H1 (cell line): ENCODE results near the gene CHI3L1. TPM values are rescaled to one million over a fixed set of nuclear protein-coding genes. Genes with fewer than 3 reads are reported as not detected.
A peak's percentile ranks its signal among the peaks of the same experiment; 100 is the strongest.

ENCODE experiments used
- CTCF ChIA-PET: fragments of 300-600 bp; sonication (Branson Sonifier 250); formaldehyde crosslinking; loops from one replicate; lab custom pipeline; 2021; ENCODE audit not compliant: partially characterized antibody; lab: Charles Lee
- POLR2A ChIA-PET: fragments of 300-600 bp; sonication (Branson Sonifier 250); formaldehyde crosslinking; loops from one replicate; lab custom pipeline; 2021; ENCODE audit warnings: inconsistent platforms; ENCODE audit not compliant: partially characterized antibody; lab: Charles Lee
- DNase-seq, 2 experiments: peaks; one replicate each; pipeline versions ENCODE4 v3.0.0 to v3.0.0-alpha.2; 2010 to 2022; ENCODE audit warnings: low spot score in 2 of 2, low read depth in 1 of 2, mixed read lengths in 1 of 2
- FAIRE-seq: peaks from 2 replicates; lab custom pipeline; 2011; peaks lifted over from hg19 to GRCh38; lab: Jason Lieb, UNC
- H2AFZ ChIP-seq: 2 replicates; pipeline ENCODE4 v1.8.1; 2012; ENCODE audit warnings: low read length, inconsistent platforms
- H2AK5ac ChIP-seq: 2 replicates; pipeline ENCODE4 v1.6.1; 2013; ENCODE audit warnings: low read depth, low read length
- H2BK120ac ChIP-seq: replicated peaks from 2 replicates; pipeline ENCODE3; 2013; ENCODE audit warnings: low read depth, low read length, inconsistent platforms
- H2BK12ac ChIP-seq: 2 replicates; pipeline ENCODE4 v1.6.1; 2013; ENCODE audit warnings: low read depth, low read length
- H2BK15ac ChIP-seq: 2 replicates; pipeline ENCODE4 v1.6.1; 2013; ENCODE audit warnings: low read length
- H2BK20ac ChIP-seq: 2 replicates; pipeline ENCODE4 v1.6.1; 2013; ENCODE audit warnings: low read length
- H2BK5ac ChIP-seq: 2 replicates; pipeline ENCODE4 v1.6.1; 2013; ENCODE audit warnings: low read depth, low read length
- H3K14ac ChIP-seq: 2 replicates; pipeline ENCODE4 v1.6.1; 2013; ENCODE audit warnings: inconsistent platforms; ENCODE audit not compliant: insufficient read length
- H3K18ac ChIP-seq: 2 replicates; pipeline ENCODE4 v1.6.1; 2013; ENCODE audit warnings: low read length; ENCODE audit errors: extremely low read depth
- H3K23ac ChIP-seq: 2 replicates; pipeline ENCODE4 v1.6.1; 2013; ENCODE audit warnings: inconsistent platforms; ENCODE audit not compliant: insufficient read length
- H3K23me2 ChIP-seq: 2 replicates; pipeline ENCODE4 v1.6.1; 2013; ENCODE audit warnings: low read depth, low read length
- H3K27ac ChIP-seq: 2 replicates; pipeline ENCODE4 v1.6.1; 2011; ENCODE audit warnings: low read depth, low read length, inconsistent platforms
- H3K27me3 ChIP-seq, 4 experiments: replicated peaks in 1 of 4; 1 replicate in 1 of 4; 2 replicates in 3 of 4; pipeline versions ENCODE4 v1.6.1 to v1.8.1; 2011 to 2013; ENCODE audit warnings: low read length in 3 of 4, mild to moderate bottlenecking in 3 of 4, inconsistent platforms in 2 of 4, mixed read lengths in 2 of 4, moderate library complexity in 1 of 4; ENCODE audit not compliant: control insufficient read depth in 3 of 4, insufficient read depth in 3 of 4; ENCODE audit errors: extremely low read depth in 1 of 4
- H3K36me3 ChIP-seq, 4 experiments: 2 replicates each; pipeline versions ENCODE4 v1.6.1 to v1.8.1; 2011 to 2013; ENCODE audit warnings: mild to moderate bottlenecking in 4 of 4, low read length in 3 of 4, moderate library complexity in 2 of 4, control low read depth in 1 of 4, inconsistent platforms in 1 of 4; ENCODE audit not compliant: insufficient read depth in 4 of 4, control insufficient read depth in 2 of 4
- H3K4ac ChIP-seq: replicated peaks from 2 replicates; pipeline ENCODE3; 2013; ENCODE audit warnings: low read length, low read depth, mixed read lengths, inconsistent platforms; ENCODE audit not compliant: insufficient read length
- H3K4me1 ChIP-seq, 4 experiments: replicated peaks in 1 of 4; 1 replicate in 1 of 4; 2 replicates in 3 of 4; pipeline versions ENCODE4 v1.6.1 to v1.8.1; 2011 to 2013; ENCODE audit warnings: low read length in 3 of 4, inconsistent platforms in 2 of 4, mixed read lengths in 1 of 4; ENCODE audit not compliant: insufficient read depth in 4 of 4, control insufficient read depth in 3 of 4
- H3K4me2 ChIP-seq, 2 experiments: 2 replicates each; pipeline versions ENCODE4 v1.6.1 to v1.8.1; 2011 to 2013; ENCODE audit warnings: low read depth in 2 of 2, low read length in 2 of 2, control low read depth in 1 of 2, inconsistent platforms in 1 of 2, mild to moderate bottlenecking in 1 of 2; ENCODE audit not compliant: insufficient read depth in 1 of 2
- H3K4me3 ChIP-seq, 4 experiments: fragments of 200-600, 300-600 bp in 1 of 4; sonication (generic), shearing (Covaris generic), sonication (Bioruptor Twin) in 1 of 4; 2 replicates each; pipeline versions ENCODE4 v1.5.1 to v1.8.1; 2011 to 2016; ENCODE audit warnings: low read length in 4 of 4, low read depth in 3 of 4, control low read depth in 2 of 4, inconsistent platforms in 2 of 4, mild to moderate bottlenecking in 2 of 4, mixed read lengths in 1 of 4, moderate library complexity in 1 of 4; ENCODE audit not compliant: insufficient read depth in 2 of 4; ENCODE audit errors: extremely low read depth in 1 of 4
- H3K56ac ChIP-seq: replicated peaks from 2 replicates; pipeline ENCODE3; 2013; ENCODE audit warnings: low read depth, mild to moderate bottlenecking, mixed read lengths, low read length, inconsistent platforms; ENCODE audit not compliant: insufficient read length
- H3K79me1 ChIP-seq: 2 replicates; pipeline ENCODE4 v1.6.1; 2013; ENCODE audit warnings: low read depth, low read length, control low read depth
- H3K79me2 ChIP-seq, 2 experiments: 2 replicates each; pipeline versions ENCODE4 v1.6.1 to v1.8.1; 2012 to 2013; ENCODE audit warnings: low read length in 2 of 2, mild to moderate bottlenecking in 2 of 2, inconsistent platforms in 1 of 2; ENCODE audit not compliant: insufficient read depth in 2 of 2, control insufficient read depth in 1 of 2
- H3K9ac ChIP-seq, 4 experiments: replicated peaks in 1 of 4; 1 replicate in 1 of 4; 2 replicates in 3 of 4; pipeline versions ENCODE4 v1.6.1 to v1.8.1; 2011 to 2013; ENCODE audit warnings: low read depth in 3 of 4, low read length in 3 of 4, control low read depth in 2 of 4, mild to moderate bottlenecking in 2 of 4, moderate library complexity in 2 of 4, inconsistent platforms in 1 of 4; ENCODE audit errors: extremely low read depth in 1 of 4
- H3K9me3 ChIP-seq, 2 experiments: 2 replicates each; pipeline versions ENCODE4 v1.6.1 to v1.8.1; 2012 to 2013; ENCODE audit warnings: mild to moderate bottlenecking in 2 of 2, moderate library complexity in 2 of 2, control low read depth in 1 of 2, inconsistent platforms in 1 of 2, low read depth in 1 of 2, low read length in 1 of 2, mixed read lengths in 1 of 2; ENCODE audit not compliant: insufficient read depth in 2 of 2
- H4K20me1 ChIP-seq, 2 experiments: replicated peaks in 1 of 2; 2 replicates each; pipeline versions ENCODE3 to v1.8.1; 2011 to 2013; ENCODE audit warnings: inconsistent platforms in 2 of 2, low read length in 2 of 2, mild to moderate bottlenecking in 1 of 2; ENCODE audit not compliant: insufficient read depth in 2 of 2, control insufficient read depth in 1 of 2
- H4K5ac ChIP-seq: 2 replicates; pipeline ENCODE4 v1.6.1; 2013; ENCODE audit warnings: low read length, low read depth, mixed read lengths, inconsistent platforms; ENCODE audit not compliant: insufficient read length
- H4K8ac ChIP-seq: 2 replicates; pipeline ENCODE4 v1.8.0; 2013; ENCODE audit warnings: mild to moderate bottlenecking, moderate library complexity, low read length, inconsistent platforms; ENCODE audit not compliant: insufficient read depth; ENCODE audit errors: extremely low read depth
- H4K91ac ChIP-seq: replicated peaks from 2 replicates; pipeline ENCODE3; 2013; ENCODE audit warnings: low read length, mixed read lengths, inconsistent platforms; ENCODE audit not compliant: insufficient read length
- EZH2 ChIP-seq: fragments of 200-600 bp; sonication (generic); IDR thresholded peaks from 2 replicates; pipeline ENCODE4 v1.7.1; 2012; ENCODE audit warnings: low read depth, mild to moderate bottlenecking, moderate library complexity, low read length, inconsistent platforms; ENCODE audit not compliant: severe bottlenecking
- JUND ChIP-seq: IDR thresholded peaks from 2 replicates; pipeline ENCODE4 v1.6.1; 2011; ENCODE audit warnings: mild to moderate bottlenecking, improper control_type of control experiment, low read length
- SIX5 ChIP-seq: IDR thresholded peaks from 2 replicates; pipeline ENCODE4 v1.6.1; 2011; ENCODE audit warnings: mild to moderate bottlenecking, low read depth, low read length
- WGBS, 2 experiments: shearing (Covaris generic) in 1 of 2; methylation state at CpG; one replicate each; pipeline versions ENCODE4 v1.1.6 to v1.1.7; 2013 to 2015; ENCODE audit warnings: low lambda C conversion rate in 2 of 2, mixed read lengths in 2 of 2, inconsistent platforms in 1 of 2, low coverage in 1 of 2, missing lambda C conversion rate in 1 of 2; ENCODE audit not compliant: insufficient replicate concordance in 2 of 2, insufficient coverage in 1 of 2, insufficient read length in 1 of 2; ENCODE audit errors: extremely low coverage in 1 of 2, missing lambda C conversion rate in 1 of 2; 5-methylcytosine and 5-hydroxymethylcytosine counted together
- polyA plus RNA-seq, 7 experiments: library from polyadenylated mRNA; depleted of rRNA in 3 of 7; stranded (reverse) in 5 of 7; unstranded in 2 of 7; fragments of >200 nt in 5 of 7; fragments of 200-250 nt in 2 of 7; gene quantifications; 1 replicate in 5 of 7; 2 replicates in 1 of 7; 4 replicates in 1 of 7; pipeline versions ENCODE4 v1.2.1 to v1.2.3, GENCODE V29; 2011 to 2013; ENCODE audit warnings: missing spikeins in 2 of 7, mixed read lengths in 2 of 7
- total RNA-seq: library from RNA; stranded (reverse); fragmentation: NEBNext Ultra II Directional; extraction: Animal tissue kit (Norgen Biotek cat#: 25700); gene quantifications from 2 replicates; pipeline ENCODE4 v1.2.1, GENCODE V29; 2021
- TF ChIP-seq, protein P1 (sequence below), 3 experiments: IDR thresholded peaks; 1 replicate in 2 of 3; 2 replicates in 1 of 3; pipeline versions ENCODE4 v1.5.1 to v1.6.1; 2011; ENCODE audit warnings: low read length in 3 of 3, mild to moderate bottlenecking in 3 of 3, inconsistent platforms in 2 of 3, low read depth in 1 of 3, moderate library complexity in 1 of 3; ENCODE audit not compliant: insufficient read depth in 1 of 3; ENCODE audit errors: control extremely low read depth in 1 of 3

Gene CHI3L1
- total and polyA plus RNA-seq, 2 of the 8 experiments (the other 6 are each of a cell fraction or from before 2014, with no cell fraction given): 1.0 TPM; not detected in 1

- Histone ChIP-seq H2BK20ac (no peak overlapping the region), H3K79me2 (no peaks in the 10 kb centered on the region), H3K9ac (no peak overlapping the region), H3K23ac (no peak overlapping the region), H3K79me1 (no peaks in the 10 kb centered on the region), H3K23me2 (no peaks in the 10 kb centered on the region), H2AFZ (no peak overlapping the region), H2BK12ac (no peak overlapping the region), H3K27ac (no peak overlapping the region), H3K4ac (no peak overlapping the region), H4K8ac (no peak overlapping the region), H3K14ac (no peak overlapping the region), H3K9me3 (no peaks in the 10 kb centered on the region), H3K56ac (no peak overlapping the region), H3K4me1 (peaks cover 0 to 13% (median 7%) of the 10 kb centered on the region in 4 experiments; a peak in 4 of 7 replicates), H2BK5ac (no peak overlapping the region), H2AK5ac (no peak overlapping the region), H3K27me3 (no peaks in the 10 kb centered on the region), H3K4me2 (no peak overlapping the region)
- ChIA-PET POLR2A (interaction anchor here (0.8 kb wide), 1 partner anchor 10 kb away, joined by 3 read pairs; no protein-coding TSS in a partner anchor), CTCF (interaction anchor here (0.8 to 49.1 kb wide), 14 partner anchors 8 to 305 kb away, joined by 3 to 1071 read pairs (median 4); partner anchors contain the start of gene PPFIA4)
- DNase-seq: no peak
- FAIRE-seq: peak; percentile 7
- TF ChIP-seq SIX5: no peak
- TF ChIP-seq EZH2: no peak
- TF ChIP-seq, protein P1, sequence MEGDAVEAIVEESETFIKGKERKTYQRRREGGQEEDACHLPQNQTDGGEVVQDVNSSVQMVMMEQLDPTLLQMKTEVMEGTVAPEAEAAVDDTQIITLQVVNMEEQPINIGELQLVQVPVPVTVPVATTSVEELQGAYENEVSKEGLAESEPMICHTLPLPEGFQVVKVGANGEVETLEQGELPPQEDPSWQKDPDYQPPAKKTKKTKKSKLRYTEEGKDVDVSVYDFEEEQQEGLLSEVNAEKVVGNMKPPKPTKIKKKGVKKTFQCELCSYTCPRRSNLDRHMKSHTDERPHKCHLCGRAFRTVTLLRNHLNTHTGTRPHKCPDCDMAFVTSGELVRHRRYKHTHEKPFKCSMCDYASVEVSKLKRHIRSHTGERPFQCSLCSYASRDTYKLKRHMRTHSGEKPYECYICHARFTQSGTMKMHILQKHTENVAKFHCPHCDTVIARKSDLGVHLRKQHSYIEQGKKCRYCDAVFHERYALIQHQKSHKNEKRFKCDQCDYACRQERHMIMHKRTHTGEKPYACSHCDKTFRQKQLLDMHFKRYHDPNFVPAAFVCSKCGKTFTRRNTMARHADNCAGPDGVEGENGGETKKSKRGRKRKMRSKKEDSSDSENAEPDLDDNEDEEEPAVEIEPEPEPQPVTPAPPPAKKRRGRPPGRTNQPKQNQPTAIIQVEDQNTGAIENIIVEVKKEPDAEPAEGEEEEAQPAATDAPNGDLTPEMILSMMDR (IDR thresholded peaks at IDR 0.05; ENCODE audit: control extremely low read depth in 1 of 3, insufficient read depth in 1 of 3, low read depth in 1 of 3, low read length in 3 of 3): peak in 2 of 3 experiments; percentile 38 to 43; a peak in 2 of 4 replicates
- no peak for TF ChIP-seq JUND
- TF ChIP-seq, all 59 proteins: peak for 1
- Histone ChIP-seq H2BK120ac (no peak overlapping the region), H4K5ac (no peak overlapping the region), H3K18ac (no peak overlapping the region), H2BK15ac (no peak overlapping the region), H3K4me3 (no peak overlapping the region), H3K36me3 (no peaks in the 10 kb centered on the region), H4K91ac (no peak overlapping the region), H4K20me1 (peaks cover 0 to 1% of the 10 kb centered on the region in 2 experiments)
- WGBS, 2 experiments: 94% methylated on average over 1 of the region's 1 CpG; no CpG with 5 or more reads in 1 of the 2 experiments
Observed at GRCh38 chr1:203136409-203137042, 50.0 kb downstream of the CHI3L1 start.
